IPS-20b (cell line): ENCODE data around the gene MYNN.

Source experiments
- H3K27ac ChIP-seq: one replicate; pipeline ENCODE4 v1.5.1; 2013; ENCODE audit warnings: low read length
- H3K27me3 ChIP-seq: 2 replicates; pipeline ENCODE4 v1.6.1; 2013; ENCODE audit warnings: mild to moderate bottlenecking, low read length, inconsistent platforms; ENCODE audit not compliant: insufficient read depth
- H3K36me3 ChIP-seq: 2 replicates; pipeline ENCODE4 v1.6.1; 2013; ENCODE audit warnings: low read depth, mild to moderate bottlenecking, inconsistent platforms, low read length, moderate library complexity; ENCODE audit not compliant: insufficient read depth
- H3K4me1 ChIP-seq: 2 replicates; pipeline ENCODE4 v1.6.1; 2013; ENCODE audit warnings: mild to moderate bottlenecking, control low read depth, inconsistent platforms, low read length, moderate library complexity; ENCODE audit not compliant: insufficient read depth
- H3K4me3 ChIP-seq: 2 replicates; pipeline ENCODE4 v1.5.1; 2013; ENCODE audit warnings: mild to moderate bottlenecking, low read length, inconsistent platforms
- H3K9ac ChIP-seq: 2 replicates; pipeline ENCODE4 v1.6.1; 2013; ENCODE audit warnings: low read depth, mild to moderate bottlenecking, inconsistent platforms, low read length, moderate library complexity
- H3K9me3 ChIP-seq: 2 replicates; pipeline ENCODE4 v1.6.1; 2013; ENCODE audit warnings: mild to moderate bottlenecking, low read depth, low read length, inconsistent platforms; ENCODE audit not compliant: insufficient read depth

Gene MYNN

DNA sequence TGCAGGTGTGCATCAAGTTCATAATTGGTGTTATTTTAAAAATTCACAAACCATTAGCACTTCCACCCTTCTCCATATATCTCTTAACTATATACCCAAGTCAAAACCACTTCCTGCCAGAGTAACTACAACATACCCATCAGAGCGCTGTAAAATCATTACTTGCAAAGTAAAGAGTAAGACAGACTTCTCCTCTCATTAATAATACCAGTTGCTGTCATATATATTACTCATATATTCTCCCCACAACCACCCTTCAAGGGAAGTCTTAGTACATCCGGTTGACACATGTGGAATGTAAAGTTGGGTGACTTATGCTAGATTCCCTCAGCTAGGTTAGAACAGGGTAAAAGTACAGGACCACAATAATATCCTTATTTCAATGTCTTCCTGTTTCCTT lies 13.9 kb upstream of the MYNN start:
- Histone ChIP-seq H3K9ac (no peak overlapping the region), H3K9me3 (peaks cover 5% of the 10 kb centered on the region; the same call in 1 of the 2 replicates), H3K27ac (no peak overlapping the region), H3K36me3 (no peaks in the 10 kb centered on the region), H3K4me1 (no peaks in the 10 kb centered on the region), H3K4me3 (no peak overlapping the region), H3K27me3 (no peaks in the 10 kb centered on the region)

DNA sequence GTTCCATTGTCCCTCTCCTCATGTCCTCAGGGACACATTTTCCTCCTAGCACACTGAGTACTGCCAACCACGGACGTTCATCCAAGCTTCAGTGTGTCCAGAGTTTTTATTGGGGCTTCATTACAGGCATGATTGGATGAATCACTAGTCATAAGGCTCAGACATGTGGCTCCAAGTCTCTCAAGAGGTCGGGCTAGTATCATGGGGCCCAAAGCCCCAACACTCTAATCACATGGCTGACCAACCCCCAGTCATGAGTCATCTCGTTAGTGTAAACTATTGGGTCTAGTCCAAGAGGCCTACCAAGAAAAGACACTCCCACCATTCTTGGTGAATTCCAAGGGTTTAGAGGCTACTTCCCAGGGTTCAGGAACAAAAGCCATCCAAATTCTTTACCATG lies 12.7 kb upstream of the MYNN start:
- no peaks in the 10 kb centered on the region for H3K36me3 ChIP-seq
- H3K27me3 ChIP-seq: no peaks in the 10 kb centered on the region
- H3K9me3 ChIP-seq: peaks cover 5% of the 10 kb centered on the region; the same call in 1 of the 2 replicates
- H3K9ac ChIP-seq: no peak overlapping the region
- H3K4me3 ChIP-seq: no peak overlapping the region
- no peaks in the 10 kb centered on the region for H3K4me1 ChIP-seq
- H3K27ac ChIP-seq: no peak overlapping the region

DNA sequence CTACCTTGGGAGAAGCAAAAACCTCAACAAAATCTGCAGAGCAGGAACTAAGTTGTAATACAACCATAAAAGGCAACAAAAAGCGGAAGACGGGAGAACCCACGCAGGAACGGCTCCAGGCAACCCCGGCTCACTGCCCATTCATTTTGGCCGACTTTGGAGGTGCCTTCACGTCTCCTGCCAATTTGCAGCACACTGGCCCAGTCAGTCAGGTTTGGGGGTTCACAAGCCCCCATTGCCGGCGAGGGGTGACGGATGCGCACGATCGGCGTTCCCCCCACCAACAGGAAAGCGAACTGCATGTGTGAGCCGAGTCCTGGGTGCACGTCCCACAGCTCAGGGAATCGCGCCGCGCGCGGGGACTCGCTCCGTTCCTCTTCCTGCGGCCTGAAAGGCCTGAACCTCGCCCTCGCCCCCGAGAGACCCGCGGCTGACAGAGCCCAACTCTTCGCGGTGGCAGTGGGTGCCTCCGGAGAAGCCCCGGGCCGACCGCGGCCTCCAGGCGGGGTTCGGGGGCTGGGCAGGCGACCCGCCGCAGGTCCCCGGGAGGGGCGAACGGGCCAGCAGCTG lies 8.8 kb upstream of the MYNN start:
- Histone ChIP-seq H3K4me1 (no peaks in the 10 kb centered on the region), H3K9ac (peak overlapping the region; percentile 83; the same call in 1 of the 2 replicates), H3K36me3 (no peaks in the 10 kb centered on the region; the same call in 1 of the 2 replicates), H3K4me3 (peak overlapping the region; percentile 73), H3K9me3 (peaks cover 5% of the 10 kb centered on the region; the same call in 1 of the 2 replicates), H3K27ac (no peak overlapping the region), H3K27me3 (no peaks in the 10 kb centered on the region)

DNA sequence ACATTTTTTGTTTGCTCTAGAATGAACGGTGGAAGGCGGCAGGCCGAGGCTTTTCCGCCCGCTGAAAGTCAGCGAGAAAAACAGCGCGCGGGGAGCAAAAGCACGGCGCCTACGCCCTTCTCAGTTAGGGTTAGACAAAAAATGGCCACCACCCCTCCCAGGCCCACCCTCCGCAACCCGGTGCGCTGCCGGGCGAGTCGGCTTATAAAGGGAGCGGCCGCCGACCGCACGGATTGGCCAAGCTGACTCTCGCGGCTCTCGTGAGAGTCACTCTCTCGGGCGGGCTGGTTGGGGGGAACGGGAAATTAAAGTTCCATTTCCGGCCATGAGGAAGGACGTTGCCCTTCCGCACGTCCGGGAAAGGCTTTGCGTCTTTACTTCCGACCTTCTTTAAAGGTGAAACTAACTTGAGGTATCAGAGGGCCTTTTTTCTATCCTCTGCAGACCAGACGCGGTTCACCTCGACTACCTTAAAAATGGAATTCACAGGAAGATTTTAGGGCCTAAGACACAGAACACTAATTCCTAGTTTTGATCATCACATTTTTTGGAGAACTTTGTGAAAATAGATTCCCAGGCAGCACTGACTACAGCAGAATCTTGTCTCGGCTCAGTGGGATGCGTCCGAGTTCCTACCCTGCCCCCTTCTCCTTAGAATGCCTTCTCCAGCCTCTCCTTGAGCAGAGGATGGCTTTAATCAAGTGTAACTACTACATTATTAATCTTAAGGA lies 8.1 kb upstream of the MYNN start, which contains the start of gene TERC:
Gene TERC (minus strand): TSS at position 179 of the 731 bp plus-strand sequence.
- Histone ChIP-seq H3K4me3 (peak within 1 kb of the TSS; percentile 73), H3K27ac (no peak within 1 kb of the TSS), H3K4me1 (no peaks in the 10 kb centered on the region), H3K9me3 (peaks cover 5% of the 10 kb centered on the region; the same call in 1 of the 2 replicates), H3K27me3 (no peaks in the 10 kb centered on the region), H3K9ac (peak within 1 kb of the TSS; percentile 83; the same call in 1 of the 2 replicates), H3K36me3 (no peaks in the 10 kb centered on the region; the same call in 1 of the 2 replicates)

DNA sequence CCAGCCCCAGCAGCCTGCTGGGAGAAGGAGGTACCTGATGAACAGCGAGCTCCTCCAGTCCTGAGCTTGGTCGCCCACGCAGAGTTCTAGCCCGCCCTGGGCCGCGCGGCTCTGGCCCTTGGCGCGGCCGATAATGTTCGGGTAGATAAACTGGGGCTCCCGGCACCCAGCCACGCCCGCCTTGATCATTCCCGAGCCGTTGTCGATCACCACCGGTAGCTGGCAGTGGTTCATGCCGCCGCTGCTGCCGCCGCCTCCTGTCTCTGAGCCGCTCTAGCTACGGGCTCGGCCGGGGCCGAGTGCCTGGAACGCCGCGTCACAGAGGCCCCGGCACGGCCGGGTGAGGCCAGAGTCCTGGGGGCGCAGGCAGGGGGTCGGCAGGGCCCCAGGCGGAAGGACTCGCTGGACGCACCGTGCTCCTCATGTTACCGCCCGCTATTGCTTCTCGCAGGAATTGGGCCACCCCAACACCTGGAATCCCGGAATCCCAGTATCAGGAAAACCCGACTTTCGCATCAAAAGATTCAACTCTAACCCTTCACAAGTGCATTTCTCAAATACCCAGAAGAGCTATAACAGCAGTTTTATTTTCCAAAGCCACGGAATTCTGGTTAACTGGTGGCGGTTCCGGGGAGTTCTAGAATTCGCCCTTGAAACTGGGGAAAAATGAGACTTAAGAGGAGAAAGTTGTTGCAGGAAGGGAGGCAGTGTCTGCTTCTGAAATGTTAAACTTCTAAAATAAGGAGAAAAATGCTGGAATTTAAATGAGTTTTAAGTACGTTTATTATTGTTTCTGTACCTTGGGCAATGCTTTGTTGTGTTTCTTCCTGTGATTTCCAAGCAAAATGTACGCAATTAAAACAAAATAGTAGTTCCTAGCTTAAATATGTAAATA lies 3.7 kb upstream of the MYNN start, which contains the start of gene ACTRT3:
Gene ACTRT3 (minus strand): TSS at position 275 of the 895 bp plus-strand sequence. CDS start 41 bp downstream, at position 234.
- Histone ChIP-seq H3K4me3 (peak within 1 kb of the TSS; percentile 79), H3K9me3 (no peaks in the 10 kb centered on the region), H3K36me3 (no peaks in the 10 kb centered on the region; the same call in 1 of the 2 replicates), H3K9ac (peak within 1 kb of the TSS; percentile 83), H3K27me3 (no peaks in the 10 kb centered on the region), H3K4me1 (peaks cover 3% of the 10 kb centered on the region), H3K27ac (no peak within 1 kb of the TSS)

DNA sequence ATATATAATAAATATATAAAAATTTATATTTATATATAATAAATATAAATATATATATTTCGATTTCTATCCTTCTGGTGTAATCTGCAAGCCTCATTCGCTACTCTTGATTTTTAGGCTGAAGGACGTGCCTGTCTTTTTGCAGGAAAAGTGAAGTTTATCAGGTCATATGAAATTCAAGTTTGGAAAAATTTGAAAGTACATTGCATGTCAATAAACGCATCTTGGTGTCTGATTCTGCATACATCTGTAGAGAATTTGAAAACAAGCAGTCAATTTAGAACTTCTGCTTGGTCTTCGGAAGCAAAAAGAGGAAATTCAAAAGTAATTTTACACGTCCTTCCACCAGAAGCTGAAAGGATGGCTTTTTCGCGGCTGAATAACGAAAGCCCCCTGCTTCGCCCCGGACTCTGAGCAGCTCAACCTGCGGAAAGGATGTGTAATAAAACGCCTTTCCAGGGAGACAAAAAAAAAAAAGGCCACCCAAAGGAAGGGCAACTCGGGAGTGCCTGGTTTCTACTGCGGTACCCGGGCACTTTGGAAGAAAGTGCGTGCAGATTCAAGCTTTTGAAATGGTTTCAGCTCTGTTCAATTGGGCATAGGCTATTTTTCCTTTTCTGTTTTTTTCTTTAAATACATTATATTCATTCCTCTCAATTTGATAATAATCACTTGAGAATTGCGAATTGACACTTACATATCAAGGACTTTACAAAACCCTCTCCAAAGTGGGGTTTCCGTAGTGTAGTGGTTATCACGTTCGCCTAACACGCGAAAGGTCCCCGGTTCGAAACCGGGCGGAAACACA lies 1.5 kb upstream of the MYNN start:
- peak overlapping the region; percentile 96; the same call in 1 of the 2 replicates for H3K9ac ChIP-seq

DNA sequence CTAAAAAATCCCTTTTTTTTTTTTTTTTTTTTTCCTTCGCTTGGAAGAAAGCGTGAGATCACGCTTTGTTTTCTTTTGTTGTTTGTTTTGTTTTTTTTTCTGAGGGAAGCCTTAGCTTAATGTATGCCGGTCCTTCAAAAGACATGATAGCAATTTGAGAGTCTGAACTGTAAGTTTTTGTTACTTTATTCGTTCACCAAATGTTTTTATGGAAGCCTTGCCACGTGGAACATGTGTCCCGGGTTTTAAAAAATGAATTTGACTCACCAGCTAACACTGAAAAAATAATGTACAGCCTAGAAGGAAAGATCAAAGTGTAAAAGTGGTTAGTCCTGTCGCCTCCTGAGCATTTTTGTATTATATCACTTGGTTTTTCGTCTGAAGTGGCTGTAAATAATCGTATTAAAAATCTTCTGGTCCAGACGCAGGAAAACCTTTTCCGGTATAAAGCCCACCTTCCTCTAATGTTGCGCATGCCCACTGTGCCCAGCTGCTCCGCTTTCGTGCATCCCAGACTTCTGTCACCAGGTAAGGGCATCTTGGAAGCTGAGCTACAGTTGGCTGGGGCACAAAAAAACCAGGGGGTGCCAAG lies 795 bp upstream of the MYNN start:
- Histone ChIP-seq H3K4me1 (peaks cover 13% of the 10 kb centered on the region), H3K36me3 (peaks cover 23% of the 10 kb centered on the region), H3K4me3 (peak overlapping the region; percentile 91), H3K27me3 (no peaks in the 10 kb centered on the region), H3K9me3 (no peaks in the 10 kb centered on the region), H3K9ac (peak overlapping the region; percentile 96), H3K27ac (peak overlapping the region; percentile 86)

More for the DNA sequence above, 1.5 kb upstream of the MYNN start:
- H3K27me3 ChIP-seq: no peaks in the 10 kb centered on the region
- no peaks in the 10 kb centered on the region for H3K9me3 ChIP-seq
- peaks cover 13% of the 10 kb centered on the region for H3K4me1 ChIP-seq
- peaks cover 16% of the 10 kb centered on the region for H3K36me3 ChIP-seq
- no peak overlapping the region for H3K27ac ChIP-seq
- peak overlapping the region; percentile 91 for H3K4me3 ChIP-seq

DNA sequence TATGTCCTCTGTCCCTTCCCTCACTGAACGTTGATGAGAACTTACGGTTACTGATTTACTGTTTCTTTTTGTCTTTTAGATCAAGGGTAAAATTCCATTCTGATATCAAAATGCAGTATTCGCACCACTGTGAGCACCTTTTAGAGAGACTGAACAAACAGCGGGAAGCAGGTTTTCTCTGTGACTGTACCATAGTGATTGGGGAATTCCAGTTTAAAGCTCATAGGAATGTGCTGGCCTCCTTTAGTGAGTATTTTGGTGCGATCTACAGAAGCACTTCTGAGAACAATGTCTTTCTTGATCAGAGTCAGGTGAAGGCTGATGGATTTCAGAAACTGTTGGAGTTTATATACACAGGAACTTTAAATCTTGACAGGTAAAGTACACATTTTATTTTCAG lies 990 bp downstream of the MYNN start:
- Histone ChIP-seq H3K4me3 (peak overlapping the region; percentile 91), H3K9ac (peak overlapping the region; percentile 96; the same call in 1 of the 2 replicates), H3K27ac (no peak overlapping the region), H3K36me3 (peaks cover 40% of the 10 kb centered on the region), H3K9me3 (no peaks in the 10 kb centered on the region), H3K27me3 (no peaks in the 10 kb centered on the region), H3K4me1 (peaks cover 13% of the 10 kb centered on the region)

DNA sequence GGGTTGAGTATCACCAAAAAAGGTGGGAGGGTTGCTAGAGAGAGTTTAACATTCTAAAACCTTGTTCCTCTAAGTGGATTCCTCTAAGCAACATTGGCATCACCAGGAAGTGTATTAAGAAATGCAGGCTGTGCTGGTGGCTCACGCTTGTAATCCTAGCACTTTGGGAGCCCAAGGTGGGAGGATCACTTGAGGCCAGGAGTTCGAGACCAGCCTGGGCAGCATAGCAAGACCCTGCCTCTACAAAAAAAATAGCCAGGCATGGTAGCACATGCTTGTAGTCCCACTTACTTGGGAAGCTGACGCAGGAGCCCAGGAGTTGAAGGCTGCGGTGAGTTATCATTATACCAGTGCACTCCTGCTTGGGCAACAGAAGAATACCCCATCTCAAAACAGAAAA lies 4.6 kb downstream of the MYNN start:
- H3K9ac ChIP-seq: no peak overlapping the region
- H3K27me3 ChIP-seq: no peaks in the 10 kb centered on the region
- no peak overlapping the region for H3K27ac ChIP-seq
- peaks cover 13% of the 10 kb centered on the region for H3K4me1 ChIP-seq
- H3K9me3 ChIP-seq: no peaks in the 10 kb centered on the region
- peaks cover 77% of the 10 kb centered on the region for H3K36me3 ChIP-seq
- H3K4me3 ChIP-seq: no peak overlapping the region

DNA sequence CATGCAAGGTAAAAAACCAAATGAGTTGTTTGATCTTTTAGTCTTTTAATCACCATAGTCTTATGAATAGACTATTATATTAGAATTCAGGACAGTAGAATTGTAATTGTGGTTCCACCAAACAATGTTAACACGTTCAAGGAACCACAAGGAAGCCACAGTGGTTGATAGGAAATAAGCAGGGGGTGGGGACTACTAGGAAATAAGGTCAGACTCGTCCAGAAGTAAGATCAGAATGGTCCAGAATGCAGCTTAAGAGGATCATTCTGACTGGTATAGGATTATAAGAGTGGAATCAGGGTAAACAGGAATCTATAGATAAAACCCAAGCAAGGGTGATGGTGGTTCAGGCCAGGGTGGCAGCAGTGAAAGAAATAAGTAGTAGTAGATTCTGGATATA lies 7.5 kb downstream of the MYNN start:
- H3K27ac ChIP-seq: no peak overlapping the region
- H3K9ac ChIP-seq: no peak overlapping the region
- H3K4me1 ChIP-seq: peaks cover 5% of the 10 kb centered on the region; the same call in 1 of the 2 replicates
- H3K4me3 ChIP-seq: no peak overlapping the region
- H3K36me3 ChIP-seq: peaks cover 96% of the 10 kb centered on the region
- no peaks in the 10 kb centered on the region for H3K27me3 ChIP-seq
- H3K9me3 ChIP-seq: no peaks in the 10 kb centered on the region
